NCI-H1436 (cell line): ENCODE results near the gene KSR2.

Experiments used
- DNase-seq: peaks from one replicate; lab custom pipeline; 2025; lab: John Stamatoyannopoulos, UW

Gene KSR2

DNA sequence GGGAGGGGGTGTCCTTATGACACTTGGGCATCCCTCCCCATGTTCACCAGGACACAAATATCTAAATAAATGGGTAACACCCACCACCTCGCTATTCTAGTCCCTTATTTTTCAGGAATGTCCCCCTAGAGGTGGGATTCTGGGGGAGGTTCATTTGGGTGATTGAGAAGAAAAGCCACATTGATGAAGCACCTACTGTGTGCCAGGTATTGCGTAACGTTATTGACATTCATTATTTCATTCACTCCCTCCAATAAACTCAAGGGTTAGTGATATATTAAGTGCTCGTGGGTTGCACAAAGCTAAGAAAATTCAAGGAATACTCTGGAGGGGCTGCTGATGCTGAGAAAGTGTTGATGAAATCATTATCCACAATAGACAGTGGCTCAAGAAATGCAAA lies 514.8 kb downstream of the KSR2 start:
- no peak for DNase-seq

DNA sequence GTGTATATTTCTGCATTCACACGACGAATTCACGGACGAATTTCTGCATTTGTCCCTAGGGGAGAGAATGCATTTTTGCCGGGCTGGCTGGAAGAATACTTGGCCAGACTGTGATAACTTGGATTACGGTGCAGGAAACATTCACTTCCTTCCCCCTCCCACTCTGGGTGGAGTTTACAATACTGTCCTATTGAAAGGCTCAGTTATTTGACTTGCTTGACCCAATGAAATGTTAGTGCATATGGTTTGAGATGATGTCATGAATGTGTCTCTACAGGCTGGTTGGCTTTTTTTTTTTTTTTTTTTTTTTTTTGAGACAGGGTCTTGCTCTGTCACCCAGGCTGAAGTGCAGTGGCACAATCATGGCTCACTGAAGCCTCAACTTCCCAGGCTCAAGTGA lies 516.7 kb downstream of the KSR2 start:
- no peak for DNase-seq

DNA sequence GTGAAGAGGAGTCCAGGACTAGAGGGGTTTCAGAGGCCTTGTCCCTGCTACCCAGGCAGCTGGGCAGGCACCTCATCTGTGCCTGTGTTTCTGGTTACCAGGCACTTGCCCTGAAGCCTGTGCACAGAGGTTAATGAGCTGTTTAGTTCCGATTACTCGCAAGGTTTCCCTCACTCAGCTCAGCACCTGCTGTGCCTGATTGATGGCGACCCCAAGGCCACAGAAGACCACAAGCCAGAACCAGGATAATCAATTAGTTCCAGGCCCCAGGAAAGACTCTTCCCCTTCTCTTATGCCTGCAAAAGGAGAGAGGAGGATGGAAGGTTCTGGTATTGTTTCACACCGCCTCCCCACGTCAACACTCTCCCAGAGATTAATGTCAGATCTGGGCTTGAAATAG lies 518.6 kb downstream of the KSR2 start:
- no peak for DNase-seq

DNA sequence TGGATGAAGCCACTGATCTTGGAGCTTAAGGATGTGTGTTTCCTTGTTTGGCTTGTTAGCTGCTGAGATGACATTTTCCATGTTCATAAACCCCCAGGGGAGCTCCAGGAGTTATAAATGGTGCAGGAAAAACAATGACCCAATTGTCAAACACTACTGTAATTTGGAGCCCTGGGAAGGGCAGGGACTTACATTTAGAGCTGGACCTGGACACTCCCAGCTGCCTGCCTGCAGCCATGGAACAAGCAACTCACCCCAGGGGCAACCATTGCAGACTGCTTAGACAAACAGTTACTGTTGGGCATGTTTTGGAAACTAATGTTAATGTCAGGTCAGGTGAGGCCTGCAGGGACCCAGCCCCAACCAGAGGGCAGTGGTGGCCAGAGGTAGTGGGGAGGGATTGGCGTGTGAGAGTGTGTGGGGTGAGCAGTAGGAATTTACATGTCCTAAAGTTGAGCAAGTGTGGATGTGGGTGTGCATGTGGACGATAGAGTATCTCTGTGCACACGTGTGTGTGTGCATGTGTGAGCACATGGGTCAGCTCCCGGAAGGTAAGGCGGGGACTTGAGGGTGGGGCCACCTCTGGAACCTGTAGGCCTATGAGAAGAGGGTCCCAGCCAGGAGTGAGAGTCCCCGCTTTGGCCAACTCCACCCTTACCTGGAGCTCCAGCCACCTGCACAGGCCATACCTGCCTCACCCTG lies 521.0 kb downstream of the KSR2 start:
- DNase-seq, result no peak

DNA sequence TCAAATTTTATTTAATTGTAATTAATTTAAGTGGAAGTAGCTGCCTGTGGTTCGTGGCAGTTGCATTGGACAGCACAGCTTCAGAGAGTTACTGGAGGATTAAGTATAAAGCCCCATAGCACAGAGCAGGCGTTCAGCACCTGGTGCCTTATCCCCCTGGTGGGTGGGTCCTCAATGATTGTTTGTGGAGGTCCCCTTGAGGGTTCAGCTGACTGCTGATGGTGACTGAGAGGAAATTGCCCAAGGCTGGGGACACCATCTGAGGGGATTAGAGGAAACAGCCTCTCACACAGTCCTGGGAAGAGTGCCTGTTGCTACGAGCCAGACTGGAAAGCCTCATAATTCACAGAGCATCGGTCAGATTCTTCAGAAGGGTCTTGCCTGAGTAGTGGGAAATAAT lies 524.0 kb downstream of the KSR2 start:
- DNase-seq, result peak; percentile 65

DNA sequence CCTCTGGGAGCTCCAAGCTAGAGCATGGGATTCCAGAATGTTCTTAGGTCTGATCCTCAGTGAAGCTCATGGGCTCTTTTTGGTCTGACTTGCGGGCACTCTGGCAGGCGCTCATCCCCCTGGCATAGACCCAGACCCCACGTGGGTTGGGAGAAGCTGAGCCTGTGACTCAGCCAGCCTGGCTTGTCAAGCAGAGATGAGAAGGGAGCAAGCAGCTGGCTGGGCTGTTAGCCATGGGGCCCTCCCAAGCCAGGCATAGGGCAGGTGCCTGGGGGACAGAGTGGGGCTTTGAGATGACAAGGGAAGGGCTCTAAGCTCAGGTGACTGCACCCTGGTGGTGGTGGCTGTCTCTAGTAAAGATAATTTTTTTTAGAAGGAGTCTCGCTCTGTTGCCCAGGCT lies 527.0 kb downstream of the KSR2 start:
- DNase-seq, result no peak

DNA sequence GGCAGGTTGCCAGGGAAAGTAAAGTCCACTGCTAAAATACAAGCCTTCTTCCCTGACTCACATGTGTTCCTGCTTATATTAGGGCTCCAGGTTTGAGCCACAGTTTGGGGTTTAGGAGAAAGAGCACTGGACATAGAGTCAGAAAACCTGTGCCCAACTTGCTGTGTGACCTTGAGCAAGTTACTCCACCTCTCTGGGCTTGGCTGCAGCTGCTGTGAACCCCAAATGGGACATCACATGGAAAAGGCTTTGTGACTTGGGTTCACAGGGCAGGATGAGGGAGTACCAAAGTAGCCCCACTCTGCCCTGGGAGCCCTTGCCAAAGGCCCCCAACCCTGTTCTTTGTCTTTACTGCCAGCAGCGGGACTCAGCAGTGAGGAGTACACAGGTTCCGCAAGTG lies 528.4 kb downstream of the KSR2 start:
- no peak for DNase-seq

DNA sequence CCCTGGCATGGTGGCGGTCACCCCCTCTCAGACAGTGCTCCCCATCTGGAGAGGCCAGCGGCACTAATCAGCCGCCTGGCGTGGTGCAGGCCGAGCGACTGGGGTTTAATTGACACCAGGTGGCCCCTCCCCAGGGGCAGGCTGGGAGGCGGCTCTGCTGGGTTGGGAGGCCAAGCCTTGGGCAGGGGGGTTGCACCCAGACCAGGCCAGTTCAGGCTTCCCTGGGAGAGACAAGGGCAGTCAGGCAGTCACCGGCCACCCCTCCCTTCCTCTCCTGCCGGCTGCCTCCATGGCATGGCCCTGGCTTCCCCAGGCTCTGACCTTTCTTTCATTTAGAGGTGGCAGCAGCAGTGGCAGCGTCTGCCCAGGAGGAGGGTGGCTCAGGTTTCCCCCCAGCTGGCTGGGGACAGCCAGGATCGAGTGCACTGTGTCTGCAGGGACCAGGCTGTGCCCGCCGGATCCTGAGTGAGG lies 529.2 kb downstream of the KSR2 start:
- DNase-seq, result no peak

DNA sequence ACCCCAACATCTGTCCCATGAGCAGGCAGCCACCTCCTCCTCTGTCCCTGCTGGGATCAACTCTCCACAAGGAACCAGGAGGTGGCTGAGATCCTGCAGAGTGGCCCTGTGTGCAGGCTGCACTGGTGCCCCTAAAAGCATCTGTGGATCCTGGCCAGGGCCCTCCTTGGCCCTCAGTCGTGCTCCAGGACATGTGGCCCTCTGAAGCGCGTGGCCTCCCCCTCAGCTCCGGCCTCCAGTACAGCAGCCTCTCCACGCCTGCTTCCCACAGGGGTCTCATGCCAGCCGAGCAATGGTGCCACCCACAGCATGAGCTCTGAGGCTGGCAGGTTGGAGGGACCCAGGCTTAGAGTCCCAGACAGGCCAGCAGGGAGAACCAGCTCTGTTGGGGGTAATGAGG lies 530.0 kb downstream of the KSR2 start:
- DNase-seq, result no peak

DNA sequence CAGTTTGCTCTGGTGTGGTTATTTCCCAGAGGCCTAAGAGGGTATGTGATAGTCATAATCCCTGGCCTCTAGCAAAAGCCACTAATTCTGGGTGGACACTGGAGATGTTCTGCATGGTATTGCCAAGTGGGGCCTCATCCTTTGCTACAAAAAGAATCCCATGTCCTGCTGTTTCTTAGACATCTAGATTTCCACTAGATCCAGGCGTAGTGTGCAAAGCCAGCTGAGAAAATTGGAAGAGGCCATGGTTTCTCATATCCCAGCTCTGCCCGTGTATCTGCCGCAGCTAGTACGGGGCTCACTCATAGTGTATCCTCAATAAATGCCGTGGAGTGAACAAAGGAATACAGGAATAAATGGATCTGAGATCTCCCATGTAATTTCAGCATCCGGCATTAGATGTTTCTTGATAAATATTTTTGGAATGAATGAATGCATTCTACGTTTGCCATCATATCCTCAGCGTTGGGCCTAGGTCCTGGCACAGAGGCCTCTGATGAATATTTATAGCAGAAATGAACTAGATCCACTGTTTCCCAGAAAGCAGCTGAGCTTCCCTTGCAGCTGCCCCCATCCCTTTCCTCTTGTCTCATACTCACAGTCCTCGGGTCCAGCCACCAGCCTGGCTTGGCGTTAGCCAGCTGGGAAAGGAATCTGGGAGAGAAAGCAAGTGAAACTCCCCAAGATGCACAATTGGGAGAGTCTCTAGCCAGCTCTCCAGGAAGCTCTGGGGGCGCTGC lies 531.1 kb downstream of the KSR2 start:
- no peak for DNase-seq

DNA sequence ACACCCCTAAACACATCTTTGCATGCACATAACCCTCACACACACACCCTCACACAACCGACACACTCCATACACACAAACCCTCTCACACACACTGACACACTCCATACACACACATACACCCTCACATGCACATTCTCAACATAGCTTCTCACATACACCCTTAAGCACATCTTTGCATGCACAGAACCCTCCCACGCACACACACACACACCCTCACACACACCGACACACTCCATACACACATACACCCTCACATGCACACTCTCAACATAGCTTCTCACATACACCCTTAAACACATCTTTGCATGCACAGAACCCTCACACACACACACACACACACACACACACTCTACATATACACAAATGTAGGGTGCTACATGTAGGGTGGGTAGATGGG lies 534.9 kb downstream of the KSR2 start:
- no peak for DNase-seq

DNA sequence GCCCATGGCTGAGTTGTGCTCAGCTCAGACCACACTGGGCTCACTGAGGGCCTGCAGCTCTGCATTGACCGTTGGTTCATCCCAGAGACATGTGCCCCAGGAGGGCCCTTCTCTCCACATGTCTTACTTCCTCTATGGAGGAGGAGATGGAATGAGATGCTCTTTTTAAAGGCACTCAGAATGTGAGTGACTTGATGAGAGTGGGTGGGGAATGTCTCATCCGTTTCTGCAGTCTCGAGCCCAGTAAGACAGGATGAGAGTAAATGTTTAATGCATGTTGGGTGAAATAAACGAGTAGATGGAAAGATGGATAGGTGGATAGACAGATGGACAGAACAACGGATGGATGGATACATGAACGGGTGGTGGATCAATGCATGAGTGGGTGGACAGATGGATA lies 538.5 kb downstream of the KSR2 start:
- DNase-seq, result no peak

DNA sequence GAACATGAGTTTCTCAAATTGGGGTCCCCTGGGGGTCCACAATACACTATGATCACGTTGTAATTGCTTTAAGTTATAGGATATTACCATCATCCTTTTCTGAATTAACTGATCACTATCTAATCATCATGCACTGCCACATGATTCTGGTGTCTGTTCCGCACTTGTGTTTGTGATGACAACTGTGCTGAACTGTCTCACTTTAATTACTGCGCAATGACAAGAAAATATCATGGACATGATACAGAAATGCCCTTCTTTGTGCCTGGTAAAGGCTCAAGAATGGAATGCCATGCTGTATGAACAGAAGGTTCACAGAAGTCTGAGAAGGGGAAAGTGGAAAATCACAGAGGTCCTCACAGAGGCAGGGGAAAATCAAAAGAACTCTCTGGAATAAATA lies 541.6 kb downstream of the KSR2 start:
- no peak for DNase-seq

DNA sequence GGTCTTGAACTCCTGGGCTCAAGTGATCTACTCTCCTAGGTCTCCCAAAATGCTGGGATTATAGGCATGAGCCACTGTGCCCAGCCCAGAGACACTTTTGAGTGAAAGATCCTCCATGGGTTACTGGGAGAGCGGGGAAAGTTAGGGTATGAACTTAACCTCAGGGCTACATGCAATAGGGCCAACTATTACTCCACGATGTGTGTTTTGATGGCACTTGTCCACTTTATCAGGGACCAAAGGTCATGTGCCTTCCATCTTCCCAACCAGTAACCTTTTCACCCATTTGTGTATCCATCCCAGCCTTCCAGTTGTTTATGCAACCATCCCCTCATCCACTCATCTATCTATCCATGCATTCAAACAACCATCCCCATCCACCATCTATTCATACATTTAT lies 546.8 kb downstream of the KSR2 start:
- DNase-seq, result no peak

DNA sequence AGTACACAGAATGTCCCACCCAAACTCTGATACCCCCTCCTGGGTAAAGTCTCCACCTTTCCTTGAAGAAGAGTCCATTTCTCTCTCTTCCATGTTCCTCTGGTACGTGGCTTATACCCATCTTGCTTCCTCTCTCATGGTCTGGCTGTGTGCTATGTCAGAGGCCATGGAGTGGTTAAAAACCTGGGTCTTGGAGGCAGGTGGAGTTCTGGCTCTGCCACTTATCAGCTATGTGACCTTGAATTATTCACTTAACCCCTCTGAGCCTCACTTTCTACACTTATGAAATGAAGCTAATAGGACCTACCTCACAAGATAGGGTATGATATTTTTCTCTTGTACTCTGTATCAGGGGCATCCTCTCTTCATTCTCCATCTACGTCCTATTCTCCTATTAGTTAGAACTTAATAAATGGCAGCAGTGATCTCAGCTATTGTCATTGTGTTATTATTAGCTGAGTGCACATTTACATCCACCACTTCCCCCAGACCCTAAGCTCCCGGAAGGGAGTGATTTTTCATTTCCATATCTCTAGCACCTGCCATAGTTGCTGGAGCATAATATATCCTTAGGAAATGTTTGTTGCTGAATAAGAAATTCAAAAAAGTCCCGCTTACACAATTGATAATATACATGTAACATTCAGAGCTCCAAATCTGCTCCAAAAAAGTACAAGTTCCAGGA lies 547.6 kb downstream of the KSR2 start:
- no peak for DNase-seq

DNA sequence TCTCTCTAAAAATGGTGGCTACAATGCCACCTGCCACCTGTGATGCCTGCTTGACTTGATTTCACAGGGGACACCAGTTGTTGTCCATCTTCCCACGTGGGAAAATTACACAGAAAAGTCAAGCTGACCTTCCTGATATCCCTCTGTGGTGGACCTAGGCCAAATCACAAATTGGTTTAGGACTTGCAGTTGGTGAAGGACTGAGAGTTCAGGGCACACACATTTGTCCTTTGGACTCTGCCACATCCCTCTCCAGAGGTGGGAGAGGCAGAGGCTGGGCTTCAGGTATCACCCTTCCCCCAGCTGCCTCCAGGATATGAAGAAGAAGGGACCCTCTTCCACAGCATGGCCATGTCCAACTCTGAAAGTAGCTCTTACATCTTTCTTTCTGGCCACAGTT lies 551.8 kb downstream of the KSR2 start:
- no peak for DNase-seq

DNA sequence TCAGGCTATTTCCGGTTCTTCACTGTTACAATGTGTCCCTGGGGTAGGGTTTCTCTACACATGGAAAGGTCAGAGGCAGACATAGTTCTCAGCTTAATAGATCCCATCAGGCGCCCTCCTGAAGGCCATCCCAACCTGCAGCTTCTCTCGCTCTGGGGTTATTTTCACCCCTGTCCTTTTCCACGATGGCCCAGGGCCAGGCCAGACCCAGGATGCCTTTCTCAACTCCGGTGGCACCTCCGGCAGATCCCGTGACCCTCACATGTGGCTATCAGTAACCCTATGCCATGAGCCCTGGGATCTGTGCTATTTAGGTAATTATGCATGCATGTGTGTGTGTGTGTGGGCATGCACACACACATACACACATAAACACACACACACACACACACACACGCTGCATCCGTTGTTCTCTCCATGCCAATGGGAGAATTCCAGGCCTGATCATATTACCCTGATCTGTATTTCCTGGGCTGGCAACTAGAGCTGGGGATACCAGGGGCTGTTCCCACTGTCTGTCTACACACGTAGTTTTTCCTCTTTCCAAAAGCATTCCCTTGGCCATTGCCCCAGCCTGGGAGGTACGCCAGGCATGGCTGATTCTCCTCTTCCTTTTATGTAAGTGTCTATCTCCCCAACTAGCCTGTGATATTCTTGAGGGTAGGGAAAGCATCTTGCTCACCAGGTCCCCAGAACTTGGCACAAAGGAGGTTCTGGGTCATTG lies 556.2 kb downstream of the KSR2 start:
- DNase-seq, result no peak

DNA sequence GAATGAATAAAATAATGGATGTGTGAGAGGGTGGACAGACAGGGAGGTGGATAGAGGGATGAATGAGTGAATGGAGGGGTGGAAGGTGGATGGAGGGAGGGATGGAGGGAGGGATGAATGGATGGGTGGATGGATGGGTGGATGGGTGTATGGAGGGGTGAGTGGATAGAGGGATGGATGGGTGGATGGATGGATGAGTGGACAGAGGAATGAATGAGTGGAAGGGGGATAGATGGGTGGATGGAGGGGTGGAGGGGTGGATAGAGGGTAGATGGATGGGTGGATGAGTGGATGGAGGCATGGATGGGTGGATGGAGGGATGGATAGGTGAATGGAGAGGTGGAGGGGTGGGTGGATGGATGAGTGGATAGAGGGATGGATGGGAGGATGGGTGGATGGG lies 559.5 kb downstream of the KSR2 start:
- DNase-seq, result no peak

DNA sequence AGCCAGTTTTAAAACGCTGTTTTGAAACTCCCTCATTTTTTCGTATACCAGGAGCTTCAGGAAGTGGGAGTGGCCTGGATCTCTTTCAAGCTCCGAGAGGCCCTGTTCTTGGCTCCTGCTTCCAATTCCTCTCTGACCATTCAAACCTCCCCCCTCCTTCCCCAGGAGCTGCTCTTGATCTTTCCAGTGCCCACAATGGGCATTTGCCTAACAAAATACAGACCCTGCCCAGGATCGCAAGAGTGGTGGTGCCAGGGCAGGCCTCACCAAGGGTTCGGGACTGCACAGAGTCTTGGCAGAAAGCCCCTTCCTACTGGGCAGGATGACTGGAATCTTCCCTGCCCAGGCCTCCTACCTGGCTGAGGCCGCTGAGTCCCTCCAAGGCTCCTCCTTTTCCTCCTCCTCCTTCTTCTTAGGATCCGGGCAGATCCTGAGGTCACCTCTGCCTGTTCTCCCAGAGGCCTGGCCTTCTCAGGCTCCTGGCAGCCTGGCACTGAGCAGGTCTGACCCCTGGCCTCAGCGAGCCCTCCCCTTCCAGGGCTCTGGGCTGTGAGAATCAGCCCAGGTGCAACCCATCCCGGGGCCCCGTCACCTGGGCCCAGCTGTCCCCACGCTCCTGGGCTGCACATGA lies 560.5 kb downstream of the KSR2 start:
- no peak for DNase-seq

DNA sequence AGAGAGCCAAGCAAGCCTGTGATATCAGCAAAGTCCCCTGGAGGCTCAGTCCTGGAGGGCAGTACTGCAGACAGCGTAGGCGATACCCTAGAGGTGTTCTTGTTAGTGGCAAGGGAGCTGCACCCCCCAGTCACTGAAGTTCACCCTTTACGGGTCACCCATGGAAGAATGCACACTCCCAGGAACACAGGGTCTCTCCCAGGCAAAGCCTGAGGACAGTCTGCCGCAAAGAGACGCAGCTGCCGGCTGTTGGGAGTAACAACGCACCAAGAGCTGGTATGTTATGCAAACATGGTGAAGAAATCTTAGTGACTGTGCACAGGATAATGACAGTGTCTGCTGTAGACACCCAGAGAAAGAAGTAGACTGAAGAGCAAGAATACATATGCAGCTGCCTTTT lies 563.9 kb downstream of the KSR2 start:
- DNase-seq, result no peak

DNA sequence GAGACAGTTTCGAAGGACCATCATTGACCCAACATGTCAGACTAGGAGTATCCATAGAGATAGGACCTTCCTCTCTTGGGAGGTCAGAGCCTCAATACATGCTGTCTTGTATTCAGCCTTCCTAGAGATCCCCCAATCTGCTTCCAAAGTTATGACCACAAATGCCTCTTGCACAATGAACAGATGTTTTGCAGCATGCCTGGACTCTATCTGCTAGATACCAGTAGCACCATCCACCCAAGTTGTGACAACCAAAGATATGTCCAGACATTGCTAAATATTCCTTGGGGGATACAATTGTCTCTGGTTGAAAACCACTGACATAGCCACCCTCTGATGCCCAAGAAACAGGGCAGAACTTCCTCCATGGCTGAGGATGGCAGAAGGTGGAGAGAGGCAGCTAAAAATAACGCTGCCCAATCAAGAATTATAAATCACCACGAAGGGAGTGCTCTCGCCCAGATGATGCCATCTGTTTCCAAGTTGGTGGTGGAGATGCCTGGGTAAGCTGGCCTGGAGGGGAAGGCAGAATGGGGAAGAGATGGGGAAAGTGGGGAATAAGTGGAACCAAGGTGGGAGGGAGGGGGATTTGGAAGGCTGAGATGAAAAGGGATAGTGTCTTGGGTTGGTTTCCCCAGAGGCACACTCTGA lies 564.5 kb downstream of the KSR2 start:
- DNase-seq, result no peak
